Measurements from ENCODE around the gene ALX3. TPM values are rescaled to one million over a fixed set of nuclear protein-coding genes. Genes with fewer than 3 reads are reported as not detected.
A peak's percentile ranks its signal among the peaks of the same experiment; 100 is the strongest.

The ALX3 gene
- polyA plus RNA-seq, 3 donors: not detected

DNA sequence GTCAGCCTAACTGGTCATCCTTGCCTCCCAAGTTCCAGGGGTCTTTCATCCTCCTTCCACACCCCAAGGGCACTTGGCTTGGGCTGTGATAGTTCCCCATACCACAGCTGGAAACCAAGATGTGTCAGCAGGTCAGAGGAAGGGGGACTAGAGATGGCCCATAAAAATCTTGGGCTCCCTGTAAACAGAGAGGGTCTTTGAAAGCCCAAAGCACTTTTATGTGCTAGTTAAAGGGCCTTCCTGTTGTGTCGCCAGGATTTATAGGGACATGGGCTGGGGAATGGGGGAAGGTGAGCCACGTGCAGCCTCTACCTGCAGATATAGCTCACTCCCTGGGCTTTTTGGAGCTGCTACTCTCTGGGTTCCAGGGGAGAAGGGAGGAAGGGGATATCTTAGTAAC lies 29.9 kb upstream of the ALX3 start:
- H3K79me2 ChIP-seq (ENCODE audit: insufficient read depth, low read length): no peaks in the 10 kb centered on the region
- no peaks in the 10 kb centered on the region for H3K36me3 Mint-ChIP-seq
- H3K9me3 ChIP-seq (replicated peaks in 1 of 2; ENCODE audit: control insufficient read depth in 1 of 2, insufficient read depth in 1 of 2, low read length in 2 of 2): no peaks in the 10 kb centered on the region
- H3K4me2 ChIP-seq (replicated peaks; ENCODE audit: extremely low read depth, low read length, poor library complexity, severe bottlenecking): no peak overlapping the region
- peaks cover 20% of the 10 kb centered on the region for H3K4me1 Mint-ChIP-seq
- no peak overlapping the region for H3K4me3 Mint-ChIP-seq
- no peaks in the 10 kb centered on the region for H3K27me3 ChIP-seq (ENCODE audit: control insufficient read depth in 2 of 2, insufficient read depth in 2 of 2, low read length in 2 of 2)
- TF ChIP-seq, protein P1, sequence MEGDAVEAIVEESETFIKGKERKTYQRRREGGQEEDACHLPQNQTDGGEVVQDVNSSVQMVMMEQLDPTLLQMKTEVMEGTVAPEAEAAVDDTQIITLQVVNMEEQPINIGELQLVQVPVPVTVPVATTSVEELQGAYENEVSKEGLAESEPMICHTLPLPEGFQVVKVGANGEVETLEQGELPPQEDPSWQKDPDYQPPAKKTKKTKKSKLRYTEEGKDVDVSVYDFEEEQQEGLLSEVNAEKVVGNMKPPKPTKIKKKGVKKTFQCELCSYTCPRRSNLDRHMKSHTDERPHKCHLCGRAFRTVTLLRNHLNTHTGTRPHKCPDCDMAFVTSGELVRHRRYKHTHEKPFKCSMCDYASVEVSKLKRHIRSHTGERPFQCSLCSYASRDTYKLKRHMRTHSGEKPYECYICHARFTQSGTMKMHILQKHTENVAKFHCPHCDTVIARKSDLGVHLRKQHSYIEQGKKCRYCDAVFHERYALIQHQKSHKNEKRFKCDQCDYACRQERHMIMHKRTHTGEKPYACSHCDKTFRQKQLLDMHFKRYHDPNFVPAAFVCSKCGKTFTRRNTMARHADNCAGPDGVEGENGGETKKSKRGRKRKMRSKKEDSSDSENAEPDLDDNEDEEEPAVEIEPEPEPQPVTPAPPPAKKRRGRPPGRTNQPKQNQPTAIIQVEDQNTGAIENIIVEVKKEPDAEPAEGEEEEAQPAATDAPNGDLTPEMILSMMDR (IDR thresholded peaks at IDR 0.05): no peak
- H3K4me1 ChIP-seq (ENCODE audit: control insufficient read depth in 1 of 2, insufficient read depth in 2 of 2, low read length in 2 of 2): peaks cover 17 to 18% of the 10 kb centered on the region in 2 donors
- no peaks in the 10 kb centered on the region for H3K36me3 ChIP-seq (replicated peaks in 1 of 2; ENCODE audit: control insufficient read depth in 1 of 2, insufficient read depth in 2 of 2, low read length in 2 of 2)
- H3K9ac ChIP-seq (ENCODE audit: insufficient read depth, low read length, poor library complexity, severe bottlenecking): no peak overlapping the region
- 85% methylated on average over 2 of the region's 2 CpGs for WGBS (ENCODE audit: insufficient coverage)
- no peaks in the 10 kb centered on the region for H3K9me3 Mint-ChIP-seq
- no peak overlapping the region for H2AFZ ChIP-seq (ENCODE audit: insufficient read depth, low read depth, low read length, poor library complexity, severe bottlenecking)
- intact Hi-C loops (cut with micrococcal nuclease): no loop called here
- H4K20me1 ChIP-seq (ENCODE audit: insufficient read depth, low read length): no peaks in the 10 kb centered on the region
- H3K4me3 ChIP-seq (replicated peaks in 1 of 3; ENCODE audit: low read depth in 2 of 3, low read length in 3 of 3): no peak overlapping the region
- no peak overlapping the region for H3K27ac ChIP-seq (ENCODE audit: low read depth in 1 of 2, low read length in 2 of 2)
- peaks cover 3 to 6% (median 3%) of the 10 kb centered on the region in 3 donors for H3K27me3 Mint-ChIP-seq (ENCODE audit: low read depth in 3 of 3)
- H3K27ac Mint-ChIP-seq: no peak overlapping the region
- DNase-seq: no peak

DNA sequence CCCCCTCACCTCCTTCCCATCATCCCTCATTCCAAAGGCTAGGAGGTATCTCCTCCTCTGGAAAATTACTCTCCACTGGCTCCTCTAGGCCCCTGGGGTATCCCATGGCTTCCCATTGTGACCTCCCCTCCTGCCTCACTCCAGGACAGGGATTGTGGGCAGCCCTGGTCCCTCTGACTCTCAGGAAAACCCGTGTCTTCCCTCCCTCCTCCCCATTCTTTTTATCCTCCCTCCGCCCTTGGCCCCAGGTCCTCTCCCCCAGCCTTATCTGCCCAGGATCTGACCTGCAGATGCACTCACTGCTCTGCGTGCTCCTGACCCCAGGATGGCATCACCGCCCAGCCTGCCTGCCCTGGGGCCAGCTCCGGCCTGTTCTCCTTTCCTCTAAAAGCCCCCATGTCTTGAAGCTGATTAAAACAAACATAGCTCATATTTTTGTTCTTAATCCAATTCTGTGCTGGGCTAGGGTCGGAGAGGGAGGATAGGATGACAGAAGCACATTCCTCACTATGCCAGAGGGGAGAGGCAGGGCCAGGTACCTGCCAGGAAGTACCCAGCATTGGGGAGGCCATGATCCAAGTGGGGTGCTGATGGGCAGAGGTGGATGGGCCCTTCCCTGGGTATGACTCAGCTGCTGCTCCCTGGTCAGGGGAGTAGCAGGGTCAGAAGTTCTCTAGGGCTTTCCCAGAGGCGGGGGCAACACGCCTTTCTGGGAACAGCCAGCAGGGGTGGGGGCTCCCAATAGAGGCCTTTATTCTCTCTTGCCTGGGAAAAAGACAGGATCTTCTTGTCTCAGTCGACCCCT lies 28.0 kb upstream of the ALX3 start:
- Histone ChIP-seq H3K36me3 (replicated peaks in 1 of 2; ENCODE audit: control insufficient read depth in 1 of 2, insufficient read depth in 2 of 2, low read length in 2 of 2) (no peaks in the 10 kb centered on the region), H3K4me1 (ENCODE audit: control insufficient read depth in 1 of 2, insufficient read depth in 2 of 2, low read length in 2 of 2) (peaks cover 17 to 18% of the 10 kb centered on the region in 2 donors), H3K4me3 (replicated peaks in 1 of 3; ENCODE audit: low read depth in 2 of 3, low read length in 3 of 3) (no peak overlapping the region), H3K4me2 (replicated peaks; ENCODE audit: extremely low read depth, low read length, poor library complexity, severe bottlenecking) (no peak overlapping the region), H3K9me3 (replicated peaks in 1 of 2; ENCODE audit: control insufficient read depth in 1 of 2, insufficient read depth in 1 of 2, low read length in 2 of 2) (peaks cover 0 to 4% of the 10 kb centered on the region in 2 donors), H3K27ac (ENCODE audit: low read depth in 1 of 2, low read length in 2 of 2) (no peak overlapping the region), H2AFZ (ENCODE audit: insufficient read depth, low read depth, low read length, poor library complexity, severe bottlenecking) (no peak overlapping the region), H3K9ac (ENCODE audit: insufficient read depth, low read length, poor library complexity, severe bottlenecking) (no peak overlapping the region), H3K27me3 (ENCODE audit: control insufficient read depth in 2 of 2, insufficient read depth in 2 of 2, low read length in 2 of 2) (no peaks in the 10 kb centered on the region), H3K79me2 (ENCODE audit: insufficient read depth, low read length) (no peaks in the 10 kb centered on the region), H4K20me1 (ENCODE audit: insufficient read depth, low read length) (no peaks in the 10 kb centered on the region)
- Mint-ChIP-seq H3K4me1 (peaks cover 20% of the 10 kb centered on the region), H3K27ac (peak overlapping the region in 3 of 7 donors; percentile 5 to 82 (median 37)), H3K36me3 (no peaks in the 10 kb centered on the region), H3K9me3 (peaks cover 0 to 8% (median 0%) of the 10 kb centered on the region in 7 donors), H3K4me3 (no peak overlapping the region), H3K27me3 (ENCODE audit: low read depth in 3 of 3) (peaks cover 5 to 11% (median 7%) of the 10 kb centered on the region in 3 donors)
- DNase-seq: no peak
- TF ChIP-seq, protein P1 (IDR thresholded peaks at IDR 0.05): no peak
- intact Hi-C loops (cut with micrococcal nuclease): no loop called here
- WGBS (ENCODE audit: insufficient coverage): 92% methylated on average over 5 of the region's 9 CpGs
